SK-N-SH treated with all-trans-retinoic acid at 6 μM for 48 hours (cell line): Measurements from ENCODE around the gene C10orf105.

ENCODE experiments used
- ATAC-seq: fragments of 200-7000 bp; cut with Tn5 transposase; 3 replicates; pipeline ENCODE4 v1.9.1; 2020; ENCODE audit warnings: mild to moderate bottlenecking, moderate library complexity
- ARNTL ChIP-seq: fragments of 450-650 bp; formaldehyde crosslinking; IDR thresholded peaks from 2 replicates; pipeline ENCODE4 v1.5.0; 2020; ENCODE audit warnings: low read depth, mild to moderate bottlenecking, moderate library complexity, borderline replicate concordance
- BACH2 ChIP-seq: fragments of 250-450 bp; sonication (Bioruptor Pico); IDR thresholded peaks from 2 replicates; pipeline ENCODE4 v1.9.0; 2021; ENCODE audit warnings: mild to moderate bottlenecking, borderline replicate concordance
- CSDC2 ChIP-seq: fragments of 250-450 bp; sonication (Bioruptor Pico); IDR thresholded peaks from 2 replicates; pipeline ENCODE4 v1.5.0; 2020; ENCODE audit warnings: mild to moderate bottlenecking, moderate library complexity
- CSRNP3 ChIP-seq: fragments of 250-450 bp; sonication (Bioruptor Pico); IDR thresholded peaks from 2 replicates; pipeline ENCODE4 v1.5.1; 2021; ENCODE audit warnings: mild to moderate bottlenecking, moderate library complexity
- ESRRG ChIP-seq: fragments of 250-450 bp; sonication (Bioruptor Pico); IDR thresholded peaks from 2 replicates; pipeline ENCODE4 v1.6.1; 2021; ENCODE audit warnings: mild to moderate bottlenecking
- GLIS3 ChIP-seq: fragments of 250-450 bp; sonication (Bioruptor Pico); IDR thresholded peaks from 2 replicates; pipeline ENCODE4 v1.5.0; 2020; ENCODE audit warnings: mild to moderate bottlenecking, moderate library complexity
- OSR1 ChIP-seq: fragments of 250-450 bp; sonication (Bioruptor Pico); IDR thresholded peaks from 2 replicates; pipeline ENCODE4 v1.8.0; 2022; ENCODE audit warnings: moderate library complexity, mild to moderate bottlenecking, inconsistent platforms
- POU6F1 ChIP-seq: fragments of 250-450 bp; sonication (Bioruptor Pico); IDR thresholded peaks from 2 replicates; pipeline ENCODE4 v1.8.0; 2021; ENCODE audit warnings: low read depth, mild to moderate bottlenecking, moderate library complexity, borderline replicate concordance
- PPARA ChIP-seq: fragments of 250-450 bp; sonication (Bioruptor Pico); IDR thresholded peaks from 2 replicates; pipeline ENCODE4 v1.5.0; 2020; ENCODE audit warnings: mild to moderate bottlenecking, borderline replicate concordance
- RARB ChIP-seq: fragments of 250-450 bp; sonication (Bioruptor Pico); IDR thresholded peaks from 2 replicates; pipeline ENCODE4 v1.8.0; 2021; ENCODE audit warnings: mild to moderate bottlenecking, moderate library complexity
- SNAI2 ChIP-seq: fragments of 250-450 bp; sonication (Bioruptor Pico); IDR thresholded peaks from 2 replicates; pipeline ENCODE4 v1.5.0; 2020; ENCODE audit warnings: mild to moderate bottlenecking, moderate library complexity
- TCF4 ChIP-seq: fragments of 250-450 bp; sonication (Bioruptor Pico); IDR thresholded peaks from 2 replicates; pipeline ENCODE4 v1.8.0; 2021; ENCODE audit warnings: mild to moderate bottlenecking, moderate library complexity, borderline replicate concordance
- TOX ChIP-seq: fragments of 250-450 bp; sonication (Bioruptor Pico); IDR thresholded peaks from 2 replicates; pipeline ENCODE4 v1.8.0; 2021; ENCODE audit warnings: mild to moderate bottlenecking, moderate library complexity, borderline replicate concordance
- TSHZ2 ChIP-seq: fragments of 250-450 bp; sonication (Bioruptor Pico); IDR thresholded peaks from 2 replicates; pipeline ENCODE4 v1.5.0; 2020; ENCODE audit warnings: mild to moderate bottlenecking, moderate library complexity
- ZFP3 ChIP-seq: fragments of 250-450 bp; sonication (Bioruptor Pico); IDR thresholded peaks from 2 replicates; pipeline ENCODE4 v1.5.0; 2020; ENCODE audit warnings: mild to moderate bottlenecking, moderate library complexity
- ZNF565 ChIP-seq: fragments of 450-650 bp; formaldehyde crosslinking; conservative IDR thresholded peaks from 2 replicates; pipeline ENCODE4 v1.5.0; 2020; ENCODE audit warnings: low read depth, mild to moderate bottlenecking, moderate library complexity
- ZNF70 ChIP-seq: fragments of 450-650 bp; formaldehyde crosslinking; IDR thresholded peaks from 2 replicates; pipeline ENCODE4 v1.5.0; 2020; ENCODE audit warnings: mild to moderate bottlenecking, moderate library complexity
- TF ChIP-seq, protein P1 (sequence below): fragments of 250-450 bp; sonication (Bioruptor Pico); IDR thresholded peaks from 2 replicates; pipeline ENCODE4 v1.5.1; 2020; ENCODE audit warnings: low read depth, mild to moderate bottlenecking, moderate library complexity

The C10orf105 gene

GRCh38 chr10:71726580-71727104 is 7.1 kb upstream of the C10orf105 start (continued):
- no peak for TF ChIP-seq OSR1 (CRISPR knock-in tag)
- TF ChIP-seq, all 23 proteins: peak for 0

- ATAC-seq = peak; percentile 74
- TF ChIP-seq ARNTL = no peak
- TF ChIP-seq, protein P1, sequence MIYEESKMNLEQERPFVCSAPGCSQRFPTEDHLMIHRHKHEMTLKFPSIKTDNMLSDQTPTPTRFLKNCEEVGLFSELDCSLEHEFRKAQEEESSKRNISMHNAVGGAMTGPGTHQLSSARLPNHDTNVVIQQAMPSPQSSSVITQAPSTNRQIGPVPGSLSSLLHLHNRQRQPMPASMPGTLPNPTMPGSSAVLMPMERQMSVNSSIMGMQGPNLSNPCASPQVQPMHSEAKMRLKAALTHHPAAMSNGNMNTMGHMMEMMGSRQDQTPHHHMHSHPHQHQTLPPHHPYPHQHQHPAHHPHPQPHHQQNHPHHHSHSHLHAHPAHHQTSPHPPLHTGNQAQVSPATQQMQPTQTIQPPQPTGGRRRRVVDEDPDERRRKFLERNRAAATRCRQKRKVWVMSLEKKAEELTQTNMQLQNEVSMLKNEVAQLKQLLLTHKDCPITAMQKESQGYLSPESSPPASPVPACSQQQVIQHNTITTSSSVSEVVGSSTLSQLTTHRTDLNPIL (CRISPR knock-in tag) = no peak
- no peak for TF ChIP-seq PPARA (CRISPR knock-in tag)
- TF ChIP-seq OSR1 (CRISPR knock-in tag) = no peak
- TF ChIP-seq ZNF70 (CRISPR knock-in tag) = 0 out of 2 replicates have a peak, but pooled peaks have one; percentile 25
- no peak for TF ChIP-seq TSHZ2 (CRISPR knock-in tag)
- TF ChIP-seq GLIS3 = no peak
Observed at GRCh38 chr10:71725998-71726579, 6.5 kb upstream of the C10orf105 start.

DNA sequence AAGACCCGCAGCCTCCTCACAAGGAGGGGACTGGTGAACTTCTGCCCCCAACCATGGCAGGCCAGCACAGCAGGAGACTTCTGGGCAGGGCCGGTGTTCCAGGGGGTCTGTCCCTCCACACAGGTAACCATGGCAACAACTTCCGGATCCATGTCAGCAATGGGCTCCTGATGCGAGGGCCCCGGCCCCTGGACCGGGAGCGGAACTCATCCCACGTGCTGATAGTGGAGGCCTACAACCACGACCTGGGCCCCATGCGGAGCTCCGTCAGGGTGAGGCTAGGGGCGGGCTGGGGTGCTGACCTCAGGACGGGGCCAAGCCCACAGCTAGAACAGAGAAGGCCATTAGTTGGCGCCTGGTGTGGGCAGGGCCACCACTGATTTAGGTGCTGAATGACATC is 5.7 kb upstream of the C10orf105 start:
- no peak for ATAC-seq

DNA sequence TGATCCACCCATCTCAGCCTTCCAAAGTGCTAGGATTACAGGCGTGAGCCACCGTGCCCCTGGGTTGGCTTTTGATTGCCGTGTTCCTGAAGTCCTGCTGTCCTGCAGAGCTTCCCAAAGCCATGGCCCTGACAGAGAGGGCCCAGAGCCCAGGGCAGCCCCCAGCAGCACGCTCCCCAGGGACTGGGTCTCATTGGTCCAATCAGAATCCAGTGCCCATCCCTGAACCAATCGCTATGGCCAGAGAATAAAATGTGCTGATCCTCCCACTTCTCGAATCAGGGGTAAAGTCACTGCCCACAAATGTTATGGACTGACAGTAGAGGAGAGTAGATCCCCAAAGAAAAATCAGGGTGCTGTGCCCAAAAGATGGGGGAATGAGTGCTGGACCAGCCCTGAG is 5.0 kb upstream of the C10orf105 start:
- TF ChIP-seq ZFP3 (CRISPR knock-in tag) = no peak
- TF ChIP-seq ZNF565 = no peak
- no peak for TF ChIP-seq ESRRG (CRISPR knock-in tag)
- TF ChIP-seq SNAI2 (CRISPR knock-in tag) = no peak
- no peak for ATAC-seq

More for the DNA sequence above, 5.7 kb upstream of the C10orf105 start:
- TF ChIP-seq TCF4 (CRISPR knock-in tag) (no peak), RARB (CRISPR knock-in tag) (no peak)
- TF ChIP-seq, protein P1 (CRISPR knock-in tag) = no peak

GRCh38 chr10:71723311-71723710 is 3.7 kb upstream of the C10orf105 start:
- no peak for ATAC-seq
- no peak for TF ChIP-seq GLIS3
- TF ChIP-seq ARNTL = no peak
- TF ChIP-seq ZNF70 (CRISPR knock-in tag) = no peak
- TF ChIP-seq ZFP3 (CRISPR knock-in tag) = no peak
- TF ChIP-seq CSDC2 (CRISPR knock-in tag) = no peak
- TF ChIP-seq TOX (CRISPR knock-in tag) = no peak
- no peak for TF ChIP-seq CSRNP3 (CRISPR knock-in tag)
- no peak for TF ChIP-seq ESRRG (CRISPR knock-in tag)
- TF ChIP-seq, protein P1 (CRISPR knock-in tag) = no peak
- TF ChIP-seq TSHZ2 (CRISPR knock-in tag) = no peak
- TF ChIP-seq POU6F1 = no peak
- no peak for TF ChIP-seq OSR1 (CRISPR knock-in tag)
- no peak for TF ChIP-seq TCF4 (CRISPR knock-in tag)
- no peak for TF ChIP-seq SNAI2 (CRISPR knock-in tag)
- no peak for TF ChIP-seq PPARA (CRISPR knock-in tag)
- TF ChIP-seq BACH2 (CRISPR knock-in tag) = no peak
